Endodermal cell (in vitro differentiated cells): ENCODE measurements around the gene TNRC6B. TPM values are rescaled to one million over a fixed set of nuclear protein-coding genes. Genes with fewer than 3 reads are reported as not detected.
A peak's percentile ranks its signal among the peaks of the same experiment; 100 is the strongest.
"Not testable (repeated sequence)": the region's sequence is repeated elsewhere in the genome, so short reads cannot be mapped to it uniquely, and the experiment has no call there.

Source experiments
- DNase-seq: peaks from one replicate; pipeline ENCODE4 v3.0.0-alpha.2; 2017
- H3K27ac ChIP-seq: 2 replicates; pipeline ENCODE4 v1.5.1; 2013; ENCODE audit warnings: mild to moderate bottlenecking, low read depth, low read length, moderate library complexity
- H3K27me3 ChIP-seq: 2 replicates; pipeline ENCODE4 v1.6.1; 2013; ENCODE audit warnings: mild to moderate bottlenecking, low read length, moderate library complexity; ENCODE audit not compliant: insufficient read depth, control insufficient read depth, poor library complexity, severe bottlenecking
- H3K36me3 ChIP-seq: 2 replicates; pipeline ENCODE4 v1.7.0; 2013; ENCODE audit warnings: mild to moderate bottlenecking, low read length, moderate library complexity; ENCODE audit not compliant: control insufficient read depth, insufficient read depth
- H3K4me1 ChIP-seq: one replicate; pipeline ENCODE4 v1.7.0; 2013; ENCODE audit warnings: low read length; ENCODE audit not compliant: control insufficient read depth, insufficient read depth
- H3K4me3 ChIP-seq: 2 replicates; pipeline ENCODE4 v1.5.1; 2013; ENCODE audit warnings: mild to moderate bottlenecking, low read length, moderate library complexity
- H3K9ac ChIP-seq: 2 replicates; pipeline ENCODE4 v1.6.1; 2013; ENCODE audit warnings: mild to moderate bottlenecking, low read length, moderate library complexity; ENCODE audit not compliant: poor library complexity, severe bottlenecking; ENCODE audit errors: extremely low read depth
- H3K9me3 ChIP-seq: 2 replicates; pipeline ENCODE4 v1.6.1; 2013; ENCODE audit warnings: mild to moderate bottlenecking, low read length, moderate library complexity; ENCODE audit not compliant: control insufficient read depth
- H3K27ac Mint-ChIP-seq: 2 replicates; pipeline ENCODE4 v1.8.0; 2020; ENCODE audit warnings: mixed read lengths
- H3K27me3 Mint-ChIP-seq: 2 replicates; pipeline ENCODE4 v1.8.0; 2021; ENCODE audit warnings: mild to moderate bottlenecking, mixed read lengths; ENCODE audit not compliant: insufficient read depth
- H3K36me3 Mint-ChIP-seq: 2 replicates; pipeline ENCODE4 v1.8.0; 2020; ENCODE audit warnings: low read depth, mixed read lengths
- H3K4me1 Mint-ChIP-seq: 2 replicates; pipeline ENCODE4 v1.8.0; 2020; ENCODE audit warnings: mixed read lengths
- H3K4me3 Mint-ChIP-seq: 2 replicates; pipeline ENCODE4 v1.8.0; 2020; ENCODE audit warnings: mild to moderate bottlenecking, moderate library complexity, mixed read lengths
- H3K9me3 Mint-ChIP-seq: 2 replicates; pipeline ENCODE4 v1.8.0; 2020; ENCODE audit warnings: mild to moderate bottlenecking, mixed read lengths
- CTCF ChIP-seq: fragments of 200-600 bp; sonication (generic); conservative IDR thresholded peaks from 2 replicates; pipeline ENCODE4 v1.5.0; 2021; ENCODE audit warnings: antibody characterized with exemption, mild to moderate bottlenecking
- WGBS, 2 experiments: methylation state at CpG; one replicate each; pipeline versions ENCODE4 v1.1.5 to v1.1.7; 2013; ENCODE audit warnings: missing lambda C conversion rate in 2 of 2, mixed read lengths in 1 of 2; ENCODE audit not compliant: insufficient coverage in 1 of 2, insufficient read length in 1 of 2; 5-methylcytosine and 5-hydroxymethylcytosine counted together
- total RNA-seq, 2 donors: library from RNA; stranded (reverse); fragmentation: NEBNext Ultra II Directional in 1 of 2; extraction: Animal tissue kit (Norgen Biotek cat#: 25700) in 1 of 2; gene quantifications; 2 replicates in 1 of 2; 3 replicates in 1 of 2; pipeline ENCODE4 v1.2.1, GENCODE V29; 2021

TNRC6B gene
- total RNA-seq, 2 donors from 2014 or later: 57.5 to 62.5 TPM

- H3K9me3 Mint-ChIP-seq: no peaks in the 10 kb centered on the region
- H3K27me3 Mint-ChIP-seq: no peaks in the 10 kb centered on the region
- no peaks in the 10 kb centered on the region for H3K4me1 Mint-ChIP-seq
- Histone ChIP-seq H3K4me3 (no peak overlapping the region), H3K36me3 (peaks cover 91% of the 10 kb centered on the region), H3K9ac (no peak overlapping the region), H3K27ac (no peak overlapping the region), H3K27me3 (no peaks in the 10 kb centered on the region), H3K4me1 (no peaks in the 10 kb centered on the region), H3K9me3 (no peaks in the 10 kb centered on the region)
- 94 to 95% methylated on average over 9 of the region's 9 CpGs for WGBS, 2 experiments
- DNase-seq: peak; percentile 27
- no peak overlapping the region for H3K4me3 Mint-ChIP-seq
- H3K36me3 Mint-ChIP-seq: peaks cover 74% of the 10 kb centered on the region
- H3K27ac Mint-ChIP-seq: no peak overlapping the region
- TF ChIP-seq CTCF: no peak
Measured at GRCh38 chr22:40310081-40310767, 132.5 kb downstream of the TNRC6B start.

GRCh38 chr22:40310768-40311120, 133.0 kb downstream of the TNRC6B start:
- Histone ChIP-seq H3K4me3 (no peak overlapping the region), H3K9me3 (no peaks in the 10 kb centered on the region), H3K9ac (no peak overlapping the region), H3K27me3 (no peaks in the 10 kb centered on the region), H3K36me3 (peaks cover 91% of the 10 kb centered on the region), H3K4me1 (no peaks in the 10 kb centered on the region), H3K27ac (no peak overlapping the region)
- Mint-ChIP-seq H3K27ac (no peak overlapping the region), H3K9me3 (no peaks in the 10 kb centered on the region), H3K36me3 (peaks cover 76% of the 10 kb centered on the region), H3K4me1 (no peaks in the 10 kb centered on the region), H3K4me3 (no peak overlapping the region), H3K27me3 (no peaks in the 10 kb centered on the region)
- peak; percentile 16 for DNase-seq
- no peak for TF ChIP-seq CTCF
- 97% methylated on average over 5 of the region's 5 CpGs; no CpG with 5 or more reads in 1 of the 2 experiments for WGBS, 2 experiments

GRCh38 chr22:40311646-40312045, 133.9 kb downstream of the TNRC6B start:
- WGBS, 2 experiments: 97 to 100% methylated on average over 2 to 12 of the region's 12 CpGs
- DNase-seq: peak; percentile 1
- not testable (repeated sequence) for H3K9ac ChIP-seq, H3K4me3 ChIP-seq, H3K4me3 Mint-ChIP-seq, H3K4me1 ChIP-seq, H3K27me3 Mint-ChIP-seq, H3K9me3 ChIP-seq, H3K4me1 Mint-ChIP-seq, H3K27me3 ChIP-seq, H3K27ac Mint-ChIP-seq, H3K27ac ChIP-seq, H3K9me3 Mint-ChIP-seq
- peaks cover 95% of the 10 kb centered on the region for H3K36me3 ChIP-seq
- peaks cover 82% of the 10 kb centered on the region for H3K36me3 Mint-ChIP-seq

- peak; percentile 10 for DNase-seq
- Mint-ChIP-seq H3K4me3 (no peak overlapping the region), H3K9me3 (no peaks in the 10 kb centered on the region), H3K27me3 (no peaks in the 10 kb centered on the region), H3K36me3 (peaks cover 87% of the 10 kb centered on the region), H3K4me1 (no peaks in the 10 kb centered on the region), H3K27ac (no peak overlapping the region)
- no peak overlapping the region for H3K27ac ChIP-seq
- no peak overlapping the region for H3K9ac ChIP-seq
- no peak for TF ChIP-seq CTCF
- no peaks in the 10 kb centered on the region for H3K4me1 ChIP-seq
- H3K27me3 ChIP-seq: no peaks in the 10 kb centered on the region
- 90% methylated on average over 2 of the region's 2 CpGs for WGBS, 2 experiments
- H3K36me3 ChIP-seq: peaks cover 97% of the 10 kb centered on the region
- no peak overlapping the region for H3K4me3 ChIP-seq
- H3K9me3 ChIP-seq: no peaks in the 10 kb centered on the region
Measured at GRCh38 chr22:40312050-40312449, 134.3 kb downstream of the TNRC6B start.
